GM23338 (cell line): ENCODE data around the gene ABCC1. TPM values are rescaled to one million over a fixed set of nuclear protein-coding genes. Genes with fewer than 3 reads are reported as not detected.

Experiments
- ATAC-seq: fragments of 200-7000 bp; cut with Tn5 transposase; 3 replicates; pipeline ENCODE4 v1.9.1; 2020
- DNase-seq: peaks from one replicate; pipeline ENCODE4 v3.0.0-alpha.2; 2015; ENCODE audit warnings: low spot score
- H2AFZ ChIP-seq: fragments of 200-600 bp; sonication (generic); 2 replicates; pipeline ENCODE4 v1.8.0; 2016; ENCODE audit warnings: antibody characterized with exemption, mild to moderate bottlenecking, moderate library complexity
- H3F3A ChIP-seq: fragments of 200-600 bp; sonication (generic); replicated peaks from 2 replicates; pipeline ENCODE4 v1.8.0; 2017; ENCODE audit warnings: antibody characterized with exemption, mixed run types, low read depth
- H3K27ac ChIP-seq: fragments of 200-600 bp; sonication (generic); 2 replicates; pipeline ENCODE4 v1.6.1; 2016; ENCODE audit warnings: low read depth
- H3K27me3 ChIP-seq: fragments of 200-600 bp; sonication (generic); 2 replicates; pipeline ENCODE4 v1.8.0; 2016; ENCODE audit warnings: mild to moderate bottlenecking, mixed run types, moderate library complexity; ENCODE audit not compliant: insufficient read depth
- H3K36me3 ChIP-seq: fragments of 200-600 bp; sonication (generic); 2 replicates; pipeline ENCODE4 v1.8.0; 2016; ENCODE audit warnings: mild to moderate bottlenecking; ENCODE audit not compliant: insufficient read depth
- H3K4me1 ChIP-seq: fragments of 200-600 bp; sonication (generic); 2 replicates; pipeline ENCODE4 v1.8.0; 2016; ENCODE audit warnings: mild to moderate bottlenecking, moderate library complexity; ENCODE audit not compliant: insufficient read depth
- H3K4me2 ChIP-seq: fragments of 200-600 bp; sonication (generic); 2 replicates; pipeline ENCODE4 v1.7.1; 2017; ENCODE audit warnings: mixed run types
- H3K4me3 ChIP-seq: fragments of 200-600 bp; sonication (generic); 2 replicates; pipeline ENCODE4 v1.6.1; 2016; ENCODE audit warnings: mixed run types
- H3K79me2 ChIP-seq: fragments of 200-600 bp; sonication (generic); replicated peaks from 2 replicates; pipeline ENCODE4 v1.8.0; 2017; ENCODE audit warnings: mild to moderate bottlenecking; ENCODE audit not compliant: insufficient read depth
- H3K9me2 ChIP-seq: fragments of 200-600 bp; sonication (generic); 2 replicates; pipeline ENCODE4 v1.8.0; 2017; ENCODE audit not compliant: insufficient read depth
- H4K20me1 ChIP-seq: fragments of 200-600 bp; sonication (generic); replicated peaks from 2 replicates; pipeline ENCODE4 v1.8.0; 2017; ENCODE audit warnings: mild to moderate bottlenecking; ENCODE audit not compliant: insufficient read depth
- H3K27ac Mint-ChIP-seq: 2 replicates; pipeline ENCODE4 v1.8.0; 2020; ENCODE audit warnings: inconsistent platforms, mild to moderate bottlenecking, moderate library complexity, mixed read lengths
- H3K27me3 Mint-ChIP-seq: 3 replicates; pipeline ENCODE4 v1.8.0; 2022; ENCODE audit warnings: low read depth, mild to moderate bottlenecking, moderate library complexity, mixed read lengths, inconsistent platforms; ENCODE audit not compliant: insufficient read depth, poor library complexity
- H3K36me3 Mint-ChIP-seq: 3 replicates; pipeline ENCODE4 v1.8.0; 2021; ENCODE audit warnings: low read depth, mild to moderate bottlenecking, inconsistent platforms, moderate library complexity, mixed read lengths
- H3K4me1 Mint-ChIP-seq: 3 replicates; pipeline ENCODE4 v1.8.0; 2020; ENCODE audit warnings: mild to moderate bottlenecking, inconsistent platforms, mixed read lengths
- H3K4me3 Mint-ChIP-seq: 3 replicates; pipeline ENCODE4 v1.8.0; 2021; ENCODE audit warnings: moderate library complexity, mild to moderate bottlenecking, inconsistent platforms, mixed read lengths
- H3K9me3 Mint-ChIP-seq: 3 replicates; pipeline ENCODE4 v1.8.0; 2020; ENCODE audit warnings: moderate library complexity, mild to moderate bottlenecking, inconsistent platforms, mixed read lengths
- CREB1 ChIP-seq: fragments of 250-450 bp; sonication (Bioruptor Pico); IDR thresholded peaks from 2 replicates; pipeline ENCODE4 v1.5.0; 2020; ENCODE audit warnings: low read depth, mild to moderate bottlenecking, moderate library complexity
- ETS1 ChIP-seq: IDR thresholded peaks from 2 replicates; pipeline ENCODE4 v1.6.1; 2016; ENCODE audit warnings: antibody characterized with exemption
- EZH2phosphoT487 ChIP-seq: fragments of 200-600 bp; sonication (generic); IDR thresholded peaks from one replicate; pipeline ENCODE4 v1.8.1; 2018; ENCODE audit warnings: antibody characterized with exemption; ENCODE audit not compliant: unreplicated experiment
- JUNB ChIP-seq: IDR thresholded peaks from one replicate; pipeline ENCODE4 v1.6.1; 2016; ENCODE audit warnings: antibody characterized with exemption; ENCODE audit not compliant: unreplicated experiment
- NANOG ChIP-seq: IDR thresholded peaks from 2 replicates; pipeline ENCODE4 v1.6.1; 2016; ENCODE audit warnings: antibody characterized with exemption, borderline replicate concordance
- POLR2AphosphoS5 ChIP-seq: IDR thresholded peaks from 2 replicates; pipeline ENCODE4 v1.6.1; 2016; ENCODE audit warnings: antibody characterized with exemption, low read depth
- STAT1 ChIP-seq: IDR thresholded peaks from one replicate; pipeline ENCODE4 v1.6.1; 2016; ENCODE audit warnings: antibody characterized with exemption; ENCODE audit not compliant: unreplicated experiment
- ZNF114 ChIP-seq: fragments of 250-450 bp; sonication (Bioruptor Pico); IDR thresholded peaks from 2 replicates; pipeline ENCODE4 v1.5.0; 2020; ENCODE audit warnings: mild to moderate bottlenecking, moderate library complexity
- ZNF331 ChIP-seq: fragments of 250-450 bp; sonication (Bioruptor Pico); IDR thresholded peaks from 2 replicates; pipeline ENCODE4 v1.5.0; 2020; ENCODE audit warnings: low read depth, mild to moderate bottlenecking, moderate library complexity
- ZNF462 ChIP-seq: fragments of 250-450 bp; sonication (Bioruptor Pico); IDR thresholded peaks from 2 replicates; pipeline ENCODE4 v1.5.0; 2020; ENCODE audit warnings: mild to moderate bottlenecking, moderate library complexity
- polyA plus RNA-seq: library from polyadenylated mRNA; unstranded; fragments of >200 nt; fragmentation: Nextera tagmentation; extraction: Ambion mirVana; gene quantifications from 2 replicates; pipeline ENCODE4 v1.2.1, GENCODE V29; 2016
- total RNA-seq: library from RNA; depleted of rRNA; stranded (reverse); fragments of >200 nt; shearing (Covaris generic); gene quantifications from 2 replicates; pipeline ENCODE4 v1.2.3, GENCODE V29; 2014
- TF ChIP-seq, protein P1 (sequence below), 2 experiments: fragments of 200-600 bp in 1 of 2; sonication (generic) in 1 of 2; conservative IDR thresholded peaks; 2 replicates each; pipeline versions ENCODE4 v1.5.1 to v1.6.1; 2016 to 2017; ENCODE audit warnings: antibody characterized with exemption in 2 of 2, low read depth in 2 of 2, mild to moderate bottlenecking in 2 of 2, moderate library complexity in 1 of 2

The ABCC1 gene
- total and polyA plus RNA-seq, 2 experiments from 2014 or later, result 11.0 to 46.6 TPM

GRCh38 chr16:16158741-16159374 is 209.4 kb downstream of the ABCC1 start:
- Histone ChIP-seq H3F3A (no peaks in the 10 kb centered on the region), H4K20me1 (no peaks in the 10 kb centered on the region), H3K4me2 (no peak overlapping the region), H2AFZ (no peak overlapping the region), H3K4me1 (no peaks in the 10 kb centered on the region), H3K27ac (no peak overlapping the region), H3K9me2 (0 out of 2 replicates have a peak, but pooled peaks cover 2% of the 10 kb centered on the region), H3K27me3 (no peaks in the 10 kb centered on the region), H3K36me3 (no peaks in the 10 kb centered on the region), H3K79me2 (no peaks in the 10 kb centered on the region), H3K4me3 (no peak overlapping the region)
- no peak overlapping the region for H3K27ac Mint-ChIP-seq
- DNase-seq (no peak), ATAC-seq (no peak)
- peaks cover 58% of the 10 kb centered on the region for H3K9me3 Mint-ChIP-seq
- H3K4me1 Mint-ChIP-seq, result no peaks in the 10 kb centered on the region
- no peak for TF ChIP-seq POLR2AphosphoS5
- no peak for TF ChIP-seq ZNF462 (CRISPR knock-in tag)
- no peak for TF ChIP-seq EZH2phosphoT487
- TF ChIP-seq ZNF331, result no peak
- TF ChIP-seq ETS1, result no peak
- no peak for TF ChIP-seq CREB1 (CRISPR knock-in tag)
- TF ChIP-seq NANOG, result no peak
- TF ChIP-seq, protein P1, sequence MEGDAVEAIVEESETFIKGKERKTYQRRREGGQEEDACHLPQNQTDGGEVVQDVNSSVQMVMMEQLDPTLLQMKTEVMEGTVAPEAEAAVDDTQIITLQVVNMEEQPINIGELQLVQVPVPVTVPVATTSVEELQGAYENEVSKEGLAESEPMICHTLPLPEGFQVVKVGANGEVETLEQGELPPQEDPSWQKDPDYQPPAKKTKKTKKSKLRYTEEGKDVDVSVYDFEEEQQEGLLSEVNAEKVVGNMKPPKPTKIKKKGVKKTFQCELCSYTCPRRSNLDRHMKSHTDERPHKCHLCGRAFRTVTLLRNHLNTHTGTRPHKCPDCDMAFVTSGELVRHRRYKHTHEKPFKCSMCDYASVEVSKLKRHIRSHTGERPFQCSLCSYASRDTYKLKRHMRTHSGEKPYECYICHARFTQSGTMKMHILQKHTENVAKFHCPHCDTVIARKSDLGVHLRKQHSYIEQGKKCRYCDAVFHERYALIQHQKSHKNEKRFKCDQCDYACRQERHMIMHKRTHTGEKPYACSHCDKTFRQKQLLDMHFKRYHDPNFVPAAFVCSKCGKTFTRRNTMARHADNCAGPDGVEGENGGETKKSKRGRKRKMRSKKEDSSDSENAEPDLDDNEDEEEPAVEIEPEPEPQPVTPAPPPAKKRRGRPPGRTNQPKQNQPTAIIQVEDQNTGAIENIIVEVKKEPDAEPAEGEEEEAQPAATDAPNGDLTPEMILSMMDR (conservative IDR thresholded peaks at IDR 0.05; ENCODE audit: low read depth in 2 of 2), result no peak
- no peak for TF ChIP-seq ZNF114 (CRISPR knock-in tag)
- TF ChIP-seq JUNB, result no peak
- no peak for TF ChIP-seq STAT1
- H3K4me3 Mint-ChIP-seq, result no peak overlapping the region
- H3K27me3 Mint-ChIP-seq, result peaks cover 11% of the 10 kb centered on the region
- peaks cover 20% of the 10 kb centered on the region for H3K36me3 Mint-ChIP-seq
